DOHH2 (cell line): ENCODE data around the gene HIKESHI.

ENCODE experiments used
- CTCF ChIP-seq: fragments of 200-600 bp; sonication (generic); IDR thresholded peaks from one replicate; pipeline ENCODE4 v1.5.1; 2014; ENCODE audit warnings: antibody characterized with exemption, mild to moderate bottlenecking, low read depth, low read length; ENCODE audit not compliant: poor library complexity, severe bottlenecking
- EZH2phosphoT487 ChIP-seq: fragments of 200-600 bp; sonication (generic); IDR thresholded peaks from 2 replicates; pipeline ENCODE4 v1.6.1; 2017; ENCODE audit warnings: borderline replicate concordance, mild to moderate bottlenecking, antibody characterized with exemption, low read length, moderate library complexity, mixed read lengths

- no peak for TF ChIP-seq EZH2phosphoT487
- TF ChIP-seq CTCF = no peak
Observed at GRCh38 chr11:86360775-86361395, 58.8 kb downstream of the HIKESHI start.
